ENCODE data around the gene TMEM150C.
"Not testable (repeated sequence)": the region's sequence is repeated elsewhere in the genome, so short reads cannot be mapped to it uniquely, and the experiment has no call there.

The TMEM150C gene

DNA sequence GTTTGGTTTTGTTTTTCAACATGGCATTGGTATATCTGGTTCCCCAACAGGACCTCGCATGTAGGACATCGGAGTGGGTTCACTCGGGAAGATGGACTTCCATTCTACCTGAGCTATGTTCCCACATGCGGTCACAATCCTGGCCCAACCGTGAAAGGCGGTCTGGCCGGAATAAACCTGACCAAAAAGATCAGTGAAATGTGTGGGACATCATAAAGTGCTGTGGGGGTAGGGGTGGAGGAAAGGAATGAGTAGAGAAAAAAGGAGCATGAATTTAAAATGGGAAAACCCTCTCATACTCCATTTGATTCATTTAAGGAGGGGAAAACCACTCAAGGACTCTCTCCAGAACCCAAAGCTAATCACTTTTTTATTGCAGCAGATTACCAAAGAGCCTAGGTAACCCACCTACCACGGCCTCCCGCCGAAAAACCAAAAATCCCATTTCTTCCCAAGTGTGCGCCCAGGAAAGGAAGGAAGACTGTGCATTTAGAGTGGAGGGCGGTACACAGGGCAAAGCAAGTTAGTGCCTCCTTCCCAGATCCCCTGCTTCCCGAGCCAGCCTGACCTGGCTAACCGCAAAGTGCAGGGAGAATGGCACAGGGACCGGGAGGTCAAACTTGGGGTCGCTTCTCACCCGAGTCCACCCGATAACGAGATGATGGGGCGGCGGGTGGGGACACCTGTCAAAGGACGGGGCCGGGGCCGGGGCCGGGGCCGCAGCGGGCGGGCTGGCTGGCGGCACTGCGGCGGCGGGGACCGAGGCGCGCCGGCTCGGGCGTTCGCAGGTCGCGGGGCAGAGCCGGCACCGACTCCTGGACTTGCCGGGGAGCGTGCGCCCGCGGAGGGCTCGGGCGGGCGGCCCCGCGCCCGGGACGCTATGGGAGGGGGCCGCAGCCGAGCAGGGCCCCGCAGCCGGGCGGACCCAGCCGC lies 669 bp downstream of the TMEM150C start:
- H3K27me3 ChIP-seq (ENCODE audit: insufficient read depth, poor library complexity, severe bottlenecking), result peaks cover 52% of the 10 kb centered on the region
- DNase-seq (ENCODE audit: low read depth in 1 of 2, low spot score in 1 of 2), result no peak
- TF ChIP-seq POLR2AphosphoS5 (IDR thresholded peaks at IDR 0.05; ENCODE audit: low read depth), result no peak
- no peak for TF ChIP-seq SPI1 (IDR thresholded peaks at IDR 0.05; ENCODE audit: borderline replicate concordance, low read depth)
- TF ChIP-seq, protein P1, sequence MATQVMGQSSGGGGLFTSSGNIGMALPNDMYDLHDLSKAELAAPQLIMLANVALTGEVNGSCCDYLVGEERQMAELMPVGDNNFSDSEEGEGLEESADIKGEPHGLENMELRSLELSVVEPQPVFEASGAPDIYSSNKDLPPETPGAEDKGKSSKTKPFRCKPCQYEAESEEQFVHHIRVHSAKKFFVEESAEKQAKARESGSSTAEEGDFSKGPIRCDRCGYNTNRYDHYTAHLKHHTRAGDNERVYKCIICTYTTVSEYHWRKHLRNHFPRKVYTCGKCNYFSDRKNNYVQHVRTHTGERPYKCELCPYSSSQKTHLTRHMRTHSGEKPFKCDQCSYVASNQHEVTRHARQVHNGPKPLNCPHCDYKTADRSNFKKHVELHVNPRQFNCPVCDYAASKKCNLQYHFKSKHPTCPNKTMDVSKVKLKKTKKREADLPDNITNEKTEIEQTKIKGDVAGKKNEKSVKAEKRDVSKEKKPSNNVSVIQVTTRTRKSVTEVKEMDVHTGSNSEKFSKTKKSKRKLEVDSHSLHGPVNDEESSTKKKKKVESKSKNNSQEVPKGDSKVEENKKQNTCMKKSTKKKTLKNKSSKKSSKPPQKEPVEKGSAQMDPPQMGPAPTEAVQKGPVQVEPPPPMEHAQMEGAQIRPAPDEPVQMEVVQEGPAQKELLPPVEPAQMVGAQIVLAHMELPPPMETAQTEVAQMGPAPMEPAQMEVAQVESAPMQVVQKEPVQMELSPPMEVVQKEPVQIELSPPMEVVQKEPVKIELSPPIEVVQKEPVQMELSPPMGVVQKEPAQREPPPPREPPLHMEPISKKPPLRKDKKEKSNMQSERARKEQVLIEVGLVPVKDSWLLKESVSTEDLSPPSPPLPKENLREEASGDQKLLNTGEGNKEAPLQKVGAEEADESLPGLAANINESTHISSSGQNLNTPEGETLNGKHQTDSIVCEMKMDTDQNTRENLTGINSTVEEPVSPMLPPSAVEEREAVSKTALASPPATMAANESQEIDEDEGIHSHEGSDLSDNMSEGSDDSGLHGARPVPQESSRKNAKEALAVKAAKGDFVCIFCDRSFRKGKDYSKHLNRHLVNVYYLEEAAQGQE (IDR thresholded peaks at IDR 0.05; ENCODE audit: insufficient replicate concordance, low read depth), result no peak
- no peak for TF ChIP-seq GABPA (IDR thresholded peaks at IDR 0.05; ENCODE audit: low read depth)
- TF ChIP-seq, protein P2, sequence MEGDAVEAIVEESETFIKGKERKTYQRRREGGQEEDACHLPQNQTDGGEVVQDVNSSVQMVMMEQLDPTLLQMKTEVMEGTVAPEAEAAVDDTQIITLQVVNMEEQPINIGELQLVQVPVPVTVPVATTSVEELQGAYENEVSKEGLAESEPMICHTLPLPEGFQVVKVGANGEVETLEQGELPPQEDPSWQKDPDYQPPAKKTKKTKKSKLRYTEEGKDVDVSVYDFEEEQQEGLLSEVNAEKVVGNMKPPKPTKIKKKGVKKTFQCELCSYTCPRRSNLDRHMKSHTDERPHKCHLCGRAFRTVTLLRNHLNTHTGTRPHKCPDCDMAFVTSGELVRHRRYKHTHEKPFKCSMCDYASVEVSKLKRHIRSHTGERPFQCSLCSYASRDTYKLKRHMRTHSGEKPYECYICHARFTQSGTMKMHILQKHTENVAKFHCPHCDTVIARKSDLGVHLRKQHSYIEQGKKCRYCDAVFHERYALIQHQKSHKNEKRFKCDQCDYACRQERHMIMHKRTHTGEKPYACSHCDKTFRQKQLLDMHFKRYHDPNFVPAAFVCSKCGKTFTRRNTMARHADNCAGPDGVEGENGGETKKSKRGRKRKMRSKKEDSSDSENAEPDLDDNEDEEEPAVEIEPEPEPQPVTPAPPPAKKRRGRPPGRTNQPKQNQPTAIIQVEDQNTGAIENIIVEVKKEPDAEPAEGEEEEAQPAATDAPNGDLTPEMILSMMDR (IDR thresholded peaks at IDR 0.05; ENCODE audit: insufficient read depth, low read length), result no peak
- no peak overlapping the region for H3K27ac ChIP-seq (replicated peaks)
- no peak overlapping the region for H3K4me3 ChIP-seq (replicated peaks; ENCODE audit: insufficient read depth, low read length)

DNA sequence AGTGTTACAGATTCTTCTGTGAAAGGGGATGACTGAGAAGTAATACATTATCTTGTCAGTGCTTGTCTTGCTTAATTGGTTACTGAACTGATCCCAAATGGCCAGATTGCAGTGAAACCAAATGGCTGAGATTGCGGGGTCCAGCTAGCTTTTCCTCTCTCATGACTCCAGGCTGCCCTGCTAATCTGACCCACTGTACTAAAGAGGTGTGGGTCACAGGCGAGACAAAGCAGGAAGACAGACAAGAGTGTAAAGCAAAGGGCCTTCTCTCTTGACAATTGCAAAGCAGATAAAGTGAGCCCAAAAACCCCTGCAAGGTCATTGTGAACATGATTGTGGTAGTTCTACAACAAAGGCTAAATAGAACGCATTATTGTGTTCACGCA lies 2.1 kb downstream of the TMEM150C start:
- no peak for TF ChIP-seq GABPA (IDR thresholded peaks at IDR 0.05; ENCODE audit: low read depth)
- TF ChIP-seq SPI1 (IDR thresholded peaks at IDR 0.05; ENCODE audit: borderline replicate concordance, low read depth), result no peak
- TF ChIP-seq, protein P2 (IDR thresholded peaks at IDR 0.05; ENCODE audit: insufficient read depth, low read length), result no peak
- TF ChIP-seq POLR2AphosphoS5 (IDR thresholded peaks at IDR 0.05; ENCODE audit: low read depth), result no peak
- TF ChIP-seq, protein P1 (IDR thresholded peaks at IDR 0.05; ENCODE audit: insufficient replicate concordance, low read depth), result no peak
- DNase-seq (ENCODE audit: low read depth in 1 of 2, low spot score in 1 of 2), result no peak
- no peak overlapping the region for H3K27ac ChIP-seq (replicated peaks)
- peaks cover 52% of the 10 kb centered on the region for H3K27me3 ChIP-seq (ENCODE audit: insufficient read depth, poor library complexity, severe bottlenecking)
- no peak overlapping the region for H3K4me3 ChIP-seq (replicated peaks; ENCODE audit: insufficient read depth, low read length)

DNA sequence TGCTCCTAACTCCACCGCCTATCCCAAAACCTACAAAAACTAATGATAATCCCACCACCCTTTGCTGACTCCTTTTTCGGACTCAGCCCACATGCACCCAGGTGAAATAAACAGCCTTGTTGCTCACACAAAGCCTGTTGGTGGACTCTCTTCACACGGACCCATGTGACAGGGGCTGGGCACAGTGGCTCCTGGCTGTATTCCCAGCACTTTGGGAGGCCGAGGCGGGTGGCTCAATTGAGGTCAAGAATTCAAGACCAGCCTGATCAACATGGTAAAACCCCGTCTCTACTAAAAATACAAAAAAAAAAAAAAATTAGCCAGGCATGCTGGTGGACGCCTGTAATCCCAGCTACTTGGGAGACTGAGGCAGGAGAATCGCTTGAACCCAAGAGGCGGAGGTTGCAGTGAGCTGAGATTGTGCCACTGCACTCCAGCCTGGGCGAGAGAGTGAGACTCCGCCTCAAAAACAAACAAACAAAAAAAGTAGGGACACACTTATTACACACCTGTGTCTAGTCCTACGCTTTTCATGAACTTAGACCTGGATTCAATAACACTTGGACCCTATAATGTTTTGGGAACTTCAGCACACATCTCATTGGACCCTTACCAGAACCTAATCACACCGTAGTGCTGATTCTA lies 2.6 kb downstream of the TMEM150C start:
- peaks cover 50% of the 10 kb centered on the region for H3K27me3 ChIP-seq (ENCODE audit: insufficient read depth, poor library complexity, severe bottlenecking)
- H3K27ac ChIP-seq (replicated peaks); DNase-seq (ENCODE audit: low read depth in 1 of 2, low spot score in 1 of 2); H3K4me3 ChIP-seq (replicated peaks; ENCODE audit: insufficient read depth, low read length): not testable (repeated sequence)

DNA sequence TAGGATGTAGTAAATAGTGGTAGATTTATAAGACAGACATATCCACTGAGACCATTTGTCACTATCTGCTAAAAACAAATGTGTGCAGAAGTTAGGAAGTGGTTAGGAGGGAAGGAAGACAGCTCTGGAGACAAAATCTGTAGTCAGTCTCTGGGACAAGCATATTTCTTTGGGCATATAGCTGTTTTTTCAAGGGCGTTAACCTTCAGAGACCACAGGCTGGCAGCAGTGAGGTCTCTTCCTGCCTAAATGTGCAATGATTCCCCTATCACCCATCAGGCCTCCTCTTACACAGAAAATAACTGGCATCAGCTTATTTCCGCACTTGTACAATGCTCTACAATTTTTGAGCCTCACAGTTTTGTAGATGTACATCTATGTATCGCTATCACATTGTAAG lies 6.5 kb downstream of the TMEM150C start:
- Histone ChIP-seq H3K27ac (replicated peaks) (no peak overlapping the region), H3K27me3 (ENCODE audit: insufficient read depth, poor library complexity, severe bottlenecking) (peaks cover 20% of the 10 kb centered on the region), H3K4me3 (replicated peaks; ENCODE audit: insufficient read depth, low read length) (no peak overlapping the region)
- TF ChIP-seq, protein P2 (IDR thresholded peaks at IDR 0.05; ENCODE audit: insufficient read depth, low read length), result no peak
- TF ChIP-seq, protein P1 (IDR thresholded peaks at IDR 0.05; ENCODE audit: insufficient replicate concordance, low read depth), result no peak
- no peak for TF ChIP-seq GABPA (IDR thresholded peaks at IDR 0.05; ENCODE audit: low read depth)
- no peak for TF ChIP-seq POLR2AphosphoS5 (IDR thresholded peaks at IDR 0.05; ENCODE audit: low read depth)
- TF ChIP-seq SPI1 (IDR thresholded peaks at IDR 0.05; ENCODE audit: borderline replicate concordance, low read depth), result no peak
- DNase-seq (ENCODE audit: low read depth in 1 of 2, low spot score in 1 of 2), result no peak
